DOHH2 (cell line): ENCODE data around the gene CD177.

Experiments used
- H3F3A ChIP-seq: fragments of 200-600 bp; sonication (generic), shearing (Covaris generic); 2 replicates; pipeline ENCODE4 v1.6.0; 2016; ENCODE audit warnings: antibody characterized with exemption, mild to moderate bottlenecking; ENCODE audit not compliant: control insufficient read depth, insufficient read depth
- H3K27ac ChIP-seq: fragments of 200-600 bp; sonication (generic); 2 replicates; pipeline ENCODE4 v1.5.1; 2014; ENCODE audit warnings: low read depth, mild to moderate bottlenecking, low read length, moderate library complexity
- H3K27me3 ChIP-seq: fragments of 200-600 bp; sonication (generic); 2 replicates; pipeline ENCODE4 v1.6.1; 2014; ENCODE audit warnings: mild to moderate bottlenecking, low read length, mixed read lengths; ENCODE audit not compliant: control insufficient read depth
- H3K36me3 ChIP-seq: fragments of 200-600 bp; sonication (generic); 2 replicates; pipeline ENCODE4 v1.6.1; 2014; ENCODE audit warnings: mild to moderate bottlenecking, low read length, moderate library complexity, mixed read lengths; ENCODE audit not compliant: control insufficient read depth
- H3K4me1 ChIP-seq: fragments of 200-600 bp; sonication (generic); 2 replicates; pipeline ENCODE4 v1.6.1; 2014; ENCODE audit warnings: mild to moderate bottlenecking, low read length, mixed read lengths; ENCODE audit not compliant: control insufficient read depth
- H3K4me2 ChIP-seq: fragments of 200-600 bp; sonication (generic); 2 replicates; pipeline ENCODE4 v1.6.0; 2014; ENCODE audit warnings: mild to moderate bottlenecking, low read length, moderate library complexity
- H3K4me3 ChIP-seq: fragments of 200-600 bp; sonication (generic); 2 replicates; pipeline ENCODE4 v1.5.1; 2014; ENCODE audit warnings: mild to moderate bottlenecking, low read length, mixed read lengths
- H3K79me2 ChIP-seq: fragments of 200-600 bp; sonication (generic); 2 replicates; pipeline ENCODE4 v1.6.1; 2014; ENCODE audit warnings: mild to moderate bottlenecking, low read length, mixed read lengths; ENCODE audit not compliant: control insufficient read depth
- H3K9me2 ChIP-seq: fragments of 200-600 bp; sonication (generic); replicated peaks from 2 replicates; pipeline ENCODE4 v1.6.1; 2014; ENCODE audit warnings: mild to moderate bottlenecking, low read length, mixed read lengths; ENCODE audit not compliant: control insufficient read depth
- H3K9me3 ChIP-seq: fragments of 200-600 bp; sonication (generic); 2 replicates; pipeline ENCODE4 v1.6.1; 2014; ENCODE audit warnings: antibody characterized with exemption, low read length, mixed read lengths; ENCODE audit not compliant: control insufficient read depth, insufficient read depth
- H4K20me1 ChIP-seq: fragments of 200-600 bp; sonication (generic); 2 replicates; pipeline ENCODE4 v1.6.0; 2014; ENCODE audit warnings: low read depth, mild to moderate bottlenecking, antibody characterized with exemption, low read length, moderate library complexity; ENCODE audit not compliant: control insufficient read depth, insufficient read depth
- CTCF ChIP-seq: fragments of 200-600 bp; sonication (generic); IDR thresholded peaks from one replicate; pipeline ENCODE4 v1.5.1; 2014; ENCODE audit warnings: antibody characterized with exemption, mild to moderate bottlenecking, low read depth, low read length; ENCODE audit not compliant: poor library complexity, severe bottlenecking
- EZH2phosphoT487 ChIP-seq: fragments of 200-600 bp; sonication (generic); IDR thresholded peaks from 2 replicates; pipeline ENCODE4 v1.6.1; 2017; ENCODE audit warnings: borderline replicate concordance, mild to moderate bottlenecking, antibody characterized with exemption, low read length, moderate library complexity, mixed read lengths

Gene CD177

GRCh38 chr19:43353606-43354304 lies at the start of gene CD177:
TSS of gene CD177 (plus strand) at chr19:43353686. CDS start at chr19:43353715, 29 bp downstream.
- TF ChIP-seq EZH2phosphoT487 (no peak), CTCF (no peak)

GRCh38 chr19:43305642-43306041 lies 47.8 kb upstream of the CD177 start:
- Histone ChIP-seq H3K4me2 (no peak overlapping the region), H3K4me1 (no peaks in the 10 kb centered on the region), H3K9me3 (no peaks in the 10 kb centered on the region), H4K20me1 (no peaks in the 10 kb centered on the region), H3K79me2 (no peaks in the 10 kb centered on the region), H3F3A (no peaks in the 10 kb centered on the region), H3K27me3 (no peaks in the 10 kb centered on the region), H3K36me3 (no peaks in the 10 kb centered on the region), H3K9me2 (no peaks in the 10 kb centered on the region), H3K27ac (no peak overlapping the region), H3K4me3 (no peak overlapping the region)
- TF ChIP-seq EZH2phosphoT487 (no peak), CTCF (peak; percentile 18)

More at GRCh38 chr19:43353606-43354304, at the start of gene CD177:
- Histone ChIP-seq H3K27me3 (no peaks in the 10 kb centered on the region), H3K4me3 (no peak within 1 kb of the TSS), H3K4me1 (no peaks in the 10 kb centered on the region), H3K9me2 (no peaks in the 10 kb centered on the region), H3K27ac (no peak within 1 kb of the TSS), H3K36me3 (no peaks in the 10 kb centered on the region), H3K9me3 (no peaks in the 10 kb centered on the region), H3K4me2 (no peak within 1 kb of the TSS), H3K79me2 (no peaks in the 10 kb centered on the region), H4K20me1 (no peaks in the 10 kb centered on the region), H3F3A (no peaks in the 10 kb centered on the region)

- H4K20me1 ChIP-seq, result no peaks in the 10 kb centered on the region
- H3K27me3 ChIP-seq, result no peaks in the 10 kb centered on the region
- H3F3A ChIP-seq, result no peaks in the 10 kb centered on the region
- H3K79me2 ChIP-seq, result no peaks in the 10 kb centered on the region
- H3K4me2 ChIP-seq, result no peak overlapping the region
- no peaks in the 10 kb centered on the region for H3K36me3 ChIP-seq
- H3K4me3 ChIP-seq, result no peak overlapping the region
- no peaks in the 10 kb centered on the region for H3K4me1 ChIP-seq
- TF ChIP-seq EZH2phosphoT487 (no peak), CTCF (no peak)
- no peaks in the 10 kb centered on the region for H3K9me2 ChIP-seq
- H3K9me3 ChIP-seq, result no peaks in the 10 kb centered on the region
- H3K27ac ChIP-seq, result no peak overlapping the region
These were observed 47.4 kb upstream of the CD177 start for GRCh38 chr19:43306097-43306496.
